ELF-1 (cell line): ENCODE data around the gene GAB4.
"Not testable (repeated sequence)": the region's sequence is repeated elsewhere in the genome, so short reads cannot be mapped to it uniquely, and the experiment has no call there.

Experiments
- DNase-seq: peaks from one replicate; pipeline ENCODE4 v3.0.0-alpha.2; 2016; ENCODE audit warnings: low read depth, low spot score

The GAB4 gene

DNA sequence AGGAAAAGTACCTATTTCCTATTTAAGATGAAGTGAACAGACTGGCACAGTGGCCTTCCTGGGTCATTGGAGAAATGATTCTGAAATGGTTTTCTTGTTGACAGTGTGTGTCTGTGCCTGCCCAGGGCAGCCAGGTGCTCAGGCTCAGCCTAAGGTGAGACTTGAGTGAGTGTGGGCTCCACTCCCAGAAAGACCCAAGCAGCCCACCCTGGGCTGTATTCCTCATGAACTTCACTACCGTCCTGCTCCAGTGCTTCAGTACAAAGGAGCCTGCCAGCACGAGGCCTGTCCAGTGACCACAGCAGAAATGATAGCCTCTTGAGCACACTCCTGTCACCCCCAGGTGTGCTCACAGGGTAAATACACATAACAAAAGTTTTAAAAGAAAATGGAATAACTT, 49.5 kb downstream of the GAB4 start:
- no peak for DNase-seq

DNA sequence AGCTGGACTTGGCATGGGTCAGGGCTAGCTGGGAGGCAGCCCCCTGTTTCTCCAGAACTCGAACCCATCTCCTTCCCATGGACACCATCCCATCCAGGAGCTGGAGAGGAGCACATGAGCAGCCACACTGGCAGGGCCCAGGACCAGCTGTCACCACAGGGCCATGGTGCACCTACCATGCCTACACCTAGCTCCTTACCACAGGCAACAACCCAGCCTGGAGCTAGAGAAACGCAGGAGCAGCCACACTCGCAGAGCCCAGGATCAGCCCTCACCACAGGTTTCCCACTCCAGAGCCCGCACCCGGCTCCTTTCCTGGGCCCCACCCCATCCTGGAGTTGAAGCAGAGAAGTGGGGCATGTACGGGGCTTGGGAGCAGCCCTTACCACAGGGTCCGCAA, 50.2 kb downstream of the GAB4 start:
- no peak for DNase-seq

DNA sequence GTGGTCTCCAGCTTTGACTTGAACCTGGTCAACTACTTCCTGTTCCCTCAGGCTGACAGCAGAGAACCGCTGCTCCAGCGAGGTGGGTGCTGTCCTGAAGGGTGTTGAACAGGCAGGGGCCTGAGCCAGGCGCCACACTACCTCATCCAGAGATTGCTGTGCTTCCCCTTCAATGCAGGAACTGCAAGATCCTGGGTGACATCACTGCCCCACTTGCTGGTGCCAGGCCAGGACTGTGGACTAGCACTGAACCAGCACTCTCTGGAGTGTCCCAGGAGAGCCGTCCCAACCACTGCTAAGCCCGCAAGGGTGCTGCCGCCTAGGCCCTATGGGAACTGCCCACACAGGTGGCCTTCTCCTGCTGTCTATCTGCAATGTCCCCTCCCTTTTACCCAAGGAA, 51.7 kb downstream of the GAB4 start:
- no peak for DNase-seq

DNA sequence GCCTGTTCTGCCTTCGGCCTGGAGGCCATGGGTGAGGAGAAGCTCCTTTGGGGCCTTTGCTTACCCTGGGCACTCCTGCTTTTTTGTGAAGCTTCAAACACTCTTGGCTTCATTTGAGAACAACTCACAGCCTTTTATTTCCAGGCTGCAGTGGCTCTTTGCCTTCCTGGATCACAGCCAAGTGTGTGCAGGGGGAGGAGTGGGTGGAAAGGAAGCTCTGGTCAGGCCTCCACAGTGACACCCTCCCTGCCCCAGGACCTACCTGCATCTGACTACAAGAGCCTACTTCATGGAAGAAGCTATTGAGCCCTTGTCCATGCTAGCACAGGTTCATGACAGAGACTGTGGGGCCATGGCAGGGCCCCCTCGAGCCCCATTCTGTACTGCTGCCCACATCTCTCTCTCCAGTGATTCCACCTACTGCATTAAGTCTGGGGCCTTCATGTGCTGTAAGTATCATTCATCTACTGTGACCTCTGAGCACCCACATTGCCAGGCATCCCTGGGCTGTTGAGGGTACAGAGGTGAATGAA, 52.3 kb downstream of the GAB4 start:
- no peak for DNase-seq

DNA sequence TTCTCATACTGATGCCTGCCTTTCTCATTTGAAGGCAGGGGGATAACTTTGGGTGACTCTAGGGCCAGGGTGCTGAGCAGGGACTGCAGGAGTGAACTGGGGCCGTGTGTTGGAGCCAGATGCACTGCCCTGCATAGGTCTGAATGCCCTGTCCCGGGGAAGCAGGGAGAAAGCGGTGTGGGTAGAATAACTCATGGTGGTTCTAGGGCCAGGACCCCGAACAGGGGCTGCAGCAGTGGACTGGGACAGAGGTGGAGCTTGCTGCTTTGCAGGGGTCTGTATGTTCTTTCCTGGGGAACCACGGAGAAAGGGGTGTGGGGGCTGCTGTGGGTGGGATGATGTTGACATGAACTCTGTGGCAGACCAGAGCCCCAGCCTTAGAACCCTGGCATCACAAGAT, 52.9 kb downstream of the GAB4 start:
- no peak for DNase-seq

DNA sequence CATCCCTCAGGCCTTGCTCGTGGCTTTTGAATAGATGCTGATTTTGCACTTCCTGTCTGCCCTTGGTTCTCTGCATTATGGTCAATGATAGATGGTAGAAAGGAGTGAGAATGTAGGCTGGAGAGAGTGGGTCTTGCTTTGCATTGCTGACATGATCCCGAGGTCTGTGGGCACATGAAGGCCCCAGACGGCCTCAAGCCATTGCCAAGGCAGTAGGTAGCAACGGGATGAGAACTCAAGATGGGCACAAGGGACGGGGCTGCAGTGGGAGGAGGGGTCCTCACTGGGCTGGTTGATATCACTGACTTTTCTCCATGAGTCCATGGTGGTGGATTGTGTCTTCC, 54.0 kb downstream of the GAB4 start:
- DNase-seq, result no peak

DNA sequence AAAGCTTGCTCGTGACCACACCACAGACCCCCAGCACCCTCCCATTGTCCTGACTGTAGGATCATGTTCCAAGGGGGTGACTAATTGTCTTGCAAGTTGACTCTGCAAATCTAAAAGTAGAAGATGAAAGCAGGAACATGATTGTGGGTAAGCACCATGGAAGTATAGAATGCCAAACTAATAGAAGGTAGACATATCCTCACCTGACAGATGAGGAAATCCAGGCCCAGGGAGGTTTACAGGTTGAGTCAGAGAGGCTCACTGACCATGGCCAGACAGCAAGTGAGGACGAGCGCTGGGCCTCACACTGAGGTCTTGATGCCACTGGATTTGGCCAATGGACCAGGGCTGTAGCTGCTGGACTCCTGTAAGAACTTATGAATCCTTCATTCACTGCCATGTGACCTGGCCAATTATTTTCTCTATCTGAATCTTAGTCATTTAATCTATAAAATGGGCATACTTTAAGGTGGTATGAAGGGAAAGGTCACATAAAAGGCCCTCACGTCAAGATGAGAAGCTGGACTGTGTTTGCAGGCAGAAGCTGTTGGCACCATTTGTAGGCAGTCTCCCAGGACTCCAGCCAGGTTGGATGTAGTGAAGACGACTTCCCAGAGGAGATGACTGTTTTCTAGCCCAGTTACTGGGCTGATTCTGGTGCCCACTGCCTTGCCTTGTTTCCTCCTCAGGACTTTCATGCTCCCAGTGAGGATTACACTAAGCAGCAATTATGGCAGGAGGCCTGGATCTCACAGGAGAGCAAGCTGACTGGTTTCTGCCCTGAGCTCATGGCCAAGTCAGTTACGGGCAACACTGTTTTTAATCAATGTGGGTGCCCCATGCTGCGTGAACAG, 54.6 kb downstream of the GAB4 start:
- DNase-seq, result no peak

DNA sequence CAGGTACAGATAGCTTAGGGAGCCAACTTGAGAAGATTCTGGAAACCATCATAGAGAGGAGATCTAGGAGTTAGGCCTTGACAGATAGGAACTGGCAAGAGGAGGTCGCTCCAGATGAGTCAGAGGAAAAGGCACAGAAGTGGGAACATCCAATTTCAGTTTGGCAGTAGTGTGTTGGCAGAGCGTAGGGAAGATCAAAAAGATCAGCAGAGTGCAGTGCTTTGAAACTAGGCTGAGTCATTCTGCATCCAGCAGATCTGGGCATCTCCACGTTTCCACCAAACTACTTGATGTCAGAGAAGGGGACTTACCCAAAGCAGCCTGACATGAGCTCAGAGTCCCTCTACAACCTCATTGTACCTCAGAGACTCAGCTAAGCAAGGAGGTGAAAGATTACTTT, 58.5 kb downstream of the GAB4 start:
- DNase-seq, result no peak

DNA sequence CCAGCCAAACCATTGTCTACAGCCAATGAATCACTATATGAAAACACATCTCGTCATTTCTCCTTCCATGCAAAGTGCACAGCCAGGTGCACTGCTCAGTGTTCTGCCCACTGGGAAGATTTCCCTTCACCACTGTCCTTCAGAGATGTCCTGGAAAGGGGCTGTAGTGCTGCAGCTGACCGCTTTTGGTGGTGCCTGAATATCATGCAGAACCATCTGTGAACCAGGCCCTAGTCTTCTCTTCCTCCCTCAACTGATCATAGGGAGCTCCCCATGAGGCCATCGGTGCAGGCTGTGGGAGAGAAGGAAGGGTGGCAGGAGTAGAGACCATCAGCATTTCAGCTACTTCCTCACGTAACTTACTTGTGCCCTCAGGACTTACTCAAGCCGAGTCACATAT, 70.2 kb downstream of the GAB4 start:
- DNase-seq, result no peak

DNA sequence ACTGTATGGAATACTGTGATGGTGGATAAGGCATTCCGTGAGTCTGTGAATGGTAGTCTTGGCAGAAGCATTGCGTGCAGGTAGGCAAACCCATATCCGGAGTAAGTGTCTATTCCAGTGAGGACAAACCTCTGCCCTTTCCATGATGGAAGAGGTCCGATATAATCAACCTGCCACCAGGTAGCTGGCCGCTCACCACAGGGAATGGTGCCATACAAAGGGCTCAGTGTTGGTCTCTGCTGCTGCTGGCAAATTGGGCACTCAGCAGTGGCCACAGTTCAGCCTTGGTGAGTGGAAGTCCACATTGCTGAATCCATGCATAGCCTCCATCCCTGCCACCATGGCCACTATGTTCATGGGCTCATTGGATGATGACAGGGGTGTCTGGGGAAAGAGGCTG, 70.8 kb downstream of the GAB4 start:
- DNase-seq, result not testable (repeated sequence)

DNA sequence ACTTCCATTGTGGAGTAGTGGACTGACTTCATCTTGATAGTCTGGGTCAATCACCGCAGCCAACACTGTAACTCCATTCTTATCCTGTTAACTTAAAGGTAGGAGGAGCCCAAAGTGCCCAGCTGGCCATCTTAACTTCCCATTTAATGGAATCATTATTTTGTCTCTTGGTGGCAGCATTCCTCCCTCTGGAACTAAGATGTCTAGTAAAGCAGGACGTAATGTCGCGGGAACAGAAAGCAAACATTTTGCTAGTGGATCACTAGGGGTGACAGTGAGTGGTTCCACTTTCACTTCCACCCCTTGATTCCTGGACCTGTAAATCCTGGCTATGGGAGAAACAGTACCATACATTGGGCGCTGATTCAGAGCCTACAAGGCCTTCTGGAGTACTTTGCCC, 71.4 kb downstream of the GAB4 start:
- no peak for DNase-seq

DNA sequence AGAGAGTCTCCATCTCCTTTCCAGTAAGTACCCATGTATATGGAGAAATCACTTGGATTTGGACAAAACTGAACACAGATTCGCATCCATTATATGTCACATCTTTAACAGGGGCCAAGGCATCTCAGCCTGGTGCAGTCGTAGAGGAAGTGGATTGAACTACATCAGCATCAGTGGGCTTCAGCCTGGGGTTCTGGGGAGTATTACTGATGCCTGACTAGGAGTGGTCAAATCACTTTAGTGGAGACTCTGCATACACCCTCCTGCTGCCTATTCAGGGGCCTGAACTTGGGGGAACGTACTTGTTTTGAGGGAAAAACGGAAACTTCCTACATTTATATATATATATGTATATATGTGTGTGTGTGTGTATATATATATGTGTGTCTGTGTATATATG, 72.8 kb downstream of the GAB4 start:
- no peak for DNase-seq

DNA sequence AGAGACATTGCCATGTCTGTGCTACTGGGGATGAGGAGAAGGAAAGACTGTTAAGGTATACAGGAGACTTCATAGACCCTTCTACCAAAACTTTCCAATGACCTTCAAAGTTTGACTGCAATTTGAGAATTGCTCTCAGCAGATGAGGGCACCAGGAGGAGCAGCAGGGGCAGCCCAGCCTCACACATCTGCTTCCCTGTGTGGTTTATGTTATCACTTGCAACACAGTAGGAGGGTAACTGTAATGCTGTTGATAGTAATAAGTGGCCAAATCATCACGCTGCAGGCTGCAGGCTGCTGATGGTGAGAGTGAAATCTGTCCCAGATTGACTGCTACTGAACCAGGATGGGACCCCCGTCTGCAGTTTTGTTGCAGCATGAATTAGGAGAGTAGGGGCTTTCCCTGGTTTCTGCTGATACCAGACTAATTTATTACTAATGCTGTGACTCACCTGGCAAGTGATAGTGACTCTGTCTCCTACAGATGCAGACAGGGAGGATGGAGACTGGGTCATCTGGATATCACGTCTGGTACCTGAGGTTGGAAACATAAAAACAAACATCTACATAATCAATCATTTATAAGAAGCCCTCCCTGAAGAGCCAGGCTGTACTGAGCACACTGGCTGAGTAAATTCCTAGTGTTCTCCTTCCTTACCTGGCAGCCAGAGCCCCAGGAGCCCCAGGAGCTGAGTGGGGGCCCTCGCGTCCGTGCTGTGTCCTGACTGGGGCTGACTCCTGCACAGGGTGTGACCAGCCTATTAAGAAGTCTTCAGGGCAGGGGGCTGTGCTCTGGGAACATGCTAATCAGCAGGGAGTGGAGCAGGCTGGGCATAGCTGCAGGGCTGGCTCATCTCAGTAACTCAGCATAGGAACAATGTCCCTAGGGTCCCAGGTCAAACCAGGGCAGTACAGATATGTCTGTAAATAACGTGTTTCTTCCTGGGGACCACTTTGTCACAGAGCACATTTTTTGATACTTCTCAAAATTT, 74.4 kb downstream of the GAB4 start:
- no peak for DNase-seq

DNA sequence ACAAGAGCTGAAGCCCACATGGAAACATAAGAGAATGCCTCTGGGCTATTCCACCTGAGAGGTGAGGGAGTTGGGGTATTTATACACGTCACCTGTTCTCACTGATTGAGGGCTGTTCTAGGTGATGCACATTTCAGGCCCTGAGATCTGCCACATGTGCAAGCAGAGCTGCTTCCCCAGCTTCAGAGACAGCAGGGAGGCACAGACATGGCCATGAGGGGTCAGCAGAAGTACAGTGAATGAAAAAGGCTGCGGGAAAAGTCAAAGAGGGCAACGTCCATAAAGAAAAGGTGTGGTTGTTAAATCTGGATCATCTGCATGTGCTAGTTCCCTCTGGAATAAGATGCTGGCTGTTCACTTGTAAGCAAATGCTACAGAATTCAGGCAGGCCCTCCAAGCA, 75.4 kb downstream of the GAB4 start:
- DNase-seq, result no peak

DNA sequence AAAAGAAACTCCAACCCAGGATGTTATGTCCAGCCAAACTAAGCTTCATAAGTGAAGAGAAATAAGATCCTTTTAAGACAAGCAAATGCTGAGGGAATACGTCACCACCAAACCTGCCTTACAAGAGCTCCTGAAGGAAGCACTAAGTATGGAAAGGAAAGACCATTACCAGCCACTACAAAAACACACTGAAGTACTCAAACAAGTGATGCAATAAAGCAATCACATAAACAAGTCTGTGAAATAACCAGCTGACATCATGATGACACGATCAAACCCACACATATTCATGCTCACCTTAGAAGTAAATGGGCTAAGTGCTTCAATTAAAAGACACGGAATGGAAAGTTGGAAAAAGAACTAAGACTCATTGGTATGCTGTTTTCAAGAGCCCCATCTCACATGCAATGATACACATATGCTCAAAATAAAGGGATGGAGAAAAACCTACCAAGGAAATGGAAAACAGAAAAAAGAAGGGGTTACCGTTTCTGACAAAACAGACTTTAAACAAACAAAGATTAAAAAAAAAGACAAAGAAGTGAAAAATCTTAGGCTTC, 82.5 kb downstream of the GAB4 start:
- no peak for DNase-seq

DNA sequence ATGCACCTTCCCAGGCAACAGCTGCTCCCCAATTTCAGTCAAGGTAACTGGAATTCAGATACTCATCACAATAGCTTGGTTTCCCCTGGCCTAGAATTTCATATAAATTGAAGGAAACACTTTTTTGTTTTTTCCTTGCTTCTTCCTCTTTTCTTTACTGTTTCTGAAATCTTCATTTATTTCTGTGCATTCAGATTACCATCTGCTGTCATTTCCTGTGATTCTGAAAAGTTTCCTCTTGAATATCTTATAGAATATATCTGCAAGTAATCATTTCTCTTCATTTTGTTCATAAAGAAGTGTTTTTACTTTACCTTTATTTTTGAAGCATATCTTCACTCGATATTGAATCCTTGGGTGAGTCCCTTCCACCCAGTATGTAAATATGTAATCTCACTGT, 85.3 kb downstream of the GAB4 start:
- DNase-seq, result no peak

DNA sequence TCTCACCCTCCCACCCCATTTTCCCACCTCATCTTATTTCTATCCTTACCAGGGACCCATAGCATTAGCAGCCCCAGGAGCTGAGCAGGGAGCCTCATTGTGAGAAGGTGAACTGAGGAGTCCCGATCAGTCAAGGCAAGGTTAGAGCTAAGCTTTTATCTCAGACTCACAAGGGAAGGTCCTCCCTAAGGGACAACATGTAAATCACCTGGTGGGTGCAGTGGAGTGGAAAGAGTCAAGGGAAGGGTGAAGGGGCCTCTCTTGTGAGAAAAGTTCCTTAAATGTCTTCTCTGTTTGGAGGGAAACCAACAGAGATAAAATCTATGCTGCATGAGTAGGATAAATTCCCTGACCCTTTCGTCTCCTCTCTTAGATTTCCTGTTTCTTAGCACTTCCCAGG, 85.9 kb downstream of the GAB4 start:
- DNase-seq, result no peak

DNA sequence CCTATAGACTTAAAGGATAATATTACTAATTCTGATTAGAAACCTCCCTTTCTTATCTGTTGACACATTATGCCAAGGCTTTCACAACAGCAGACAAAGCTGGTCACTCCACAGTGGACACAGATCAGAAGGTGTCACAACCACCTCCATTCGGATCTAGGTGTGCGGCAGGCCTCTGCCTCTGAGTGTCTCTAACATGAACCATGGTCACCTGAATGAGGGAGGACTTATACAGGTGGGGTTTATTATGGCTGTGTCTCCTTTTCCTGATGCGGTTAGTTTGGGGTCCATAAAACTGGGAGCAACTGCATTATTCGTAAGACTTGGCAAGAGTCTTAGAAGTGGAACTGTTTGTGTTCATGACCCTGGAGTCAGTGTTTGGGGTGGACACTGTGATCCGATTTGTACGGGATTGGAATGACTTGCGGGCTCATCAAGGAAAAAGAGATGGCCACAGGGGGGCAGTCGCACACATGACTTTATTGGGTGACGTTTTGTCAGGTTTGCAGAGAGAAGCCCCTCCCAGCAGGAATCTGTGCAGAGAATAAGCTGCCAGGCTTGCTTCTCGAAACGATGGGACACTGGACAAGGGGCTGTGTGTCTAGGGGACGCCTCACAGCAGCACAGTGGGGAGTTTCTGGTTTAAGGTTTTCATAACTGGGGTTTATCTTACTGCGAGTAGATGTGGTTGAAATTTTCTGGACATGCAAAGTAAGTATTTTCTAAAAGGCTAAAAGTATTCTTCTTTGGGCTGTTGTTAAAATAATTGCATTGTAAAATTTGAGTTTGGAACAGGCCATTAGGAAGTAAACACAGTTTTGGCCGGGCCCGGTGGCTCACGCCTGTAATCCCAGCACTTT, 90.6 kb downstream of the GAB4 start:
- DNase-seq, result peak; percentile 79

DNA sequence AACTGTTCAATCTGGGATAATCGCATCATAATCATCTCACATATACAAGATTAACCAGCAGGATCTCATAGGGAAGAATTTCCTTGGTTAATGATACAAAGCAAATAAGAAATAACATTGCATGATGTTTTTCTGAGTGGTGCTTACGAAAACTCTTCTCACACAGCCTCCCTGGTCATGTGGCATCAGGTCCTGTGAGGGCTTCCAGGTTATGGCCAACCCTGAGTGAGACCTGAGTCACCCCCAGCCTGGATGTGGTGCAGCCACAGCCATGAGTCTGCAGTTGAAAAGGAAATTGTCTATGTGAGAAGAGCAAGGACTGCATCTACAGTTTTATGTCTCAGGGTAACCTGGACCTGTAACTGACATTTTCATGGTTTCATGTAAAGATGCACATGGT, 92.3 kb downstream of the GAB4 start:
- no peak for DNase-seq

DNA sequence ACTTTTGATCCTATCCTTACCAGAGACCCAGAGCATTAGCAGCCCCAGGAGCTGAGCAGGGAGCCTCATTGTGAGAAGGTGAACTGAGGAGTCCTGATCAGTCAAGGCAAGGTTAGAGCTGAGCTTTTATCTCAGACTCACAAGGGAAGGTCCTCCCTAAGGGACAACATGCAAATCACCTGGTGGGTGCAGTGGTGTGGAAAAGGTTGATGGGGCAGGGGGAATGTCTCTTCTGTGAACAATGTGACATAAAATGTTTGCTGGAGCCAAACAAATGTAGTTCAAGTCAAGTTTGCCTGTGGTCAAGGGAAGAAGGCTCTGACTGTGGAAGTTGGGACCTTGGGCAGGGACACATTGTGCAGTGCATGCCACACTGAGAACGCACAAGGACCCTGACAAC, 93.1 kb downstream of the GAB4 start:
- DNase-seq, result not testable (repeated sequence)

DNA sequence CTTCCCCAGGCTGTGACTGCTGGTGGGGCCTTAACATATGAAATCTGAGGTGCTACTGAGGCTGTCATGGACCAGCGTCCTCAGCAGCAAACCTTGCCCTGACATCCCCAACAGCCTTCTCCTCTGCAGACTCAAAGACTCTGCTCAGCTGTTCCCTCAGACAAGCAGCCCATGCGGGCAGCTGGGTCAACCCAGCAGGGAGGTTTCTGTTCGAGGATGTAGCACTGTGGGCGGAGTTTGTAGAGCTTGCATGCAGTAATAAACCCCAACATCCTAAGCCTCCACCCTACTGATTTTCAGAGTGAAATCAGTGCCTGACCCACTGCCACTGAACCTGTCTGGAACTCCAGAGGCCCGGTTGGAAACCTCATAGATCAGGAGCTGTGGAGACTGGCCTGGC, 94.0 kb downstream of the GAB4 start:
- no peak for DNase-seq
